ENCODE measurements around the gene NEURL2.
"Not testable (repeated sequence)": the region's sequence is repeated elsewhere in the genome, so short reads cannot be mapped to it uniquely, and the experiment has no call there.

The NEURL2 gene

DNA sequence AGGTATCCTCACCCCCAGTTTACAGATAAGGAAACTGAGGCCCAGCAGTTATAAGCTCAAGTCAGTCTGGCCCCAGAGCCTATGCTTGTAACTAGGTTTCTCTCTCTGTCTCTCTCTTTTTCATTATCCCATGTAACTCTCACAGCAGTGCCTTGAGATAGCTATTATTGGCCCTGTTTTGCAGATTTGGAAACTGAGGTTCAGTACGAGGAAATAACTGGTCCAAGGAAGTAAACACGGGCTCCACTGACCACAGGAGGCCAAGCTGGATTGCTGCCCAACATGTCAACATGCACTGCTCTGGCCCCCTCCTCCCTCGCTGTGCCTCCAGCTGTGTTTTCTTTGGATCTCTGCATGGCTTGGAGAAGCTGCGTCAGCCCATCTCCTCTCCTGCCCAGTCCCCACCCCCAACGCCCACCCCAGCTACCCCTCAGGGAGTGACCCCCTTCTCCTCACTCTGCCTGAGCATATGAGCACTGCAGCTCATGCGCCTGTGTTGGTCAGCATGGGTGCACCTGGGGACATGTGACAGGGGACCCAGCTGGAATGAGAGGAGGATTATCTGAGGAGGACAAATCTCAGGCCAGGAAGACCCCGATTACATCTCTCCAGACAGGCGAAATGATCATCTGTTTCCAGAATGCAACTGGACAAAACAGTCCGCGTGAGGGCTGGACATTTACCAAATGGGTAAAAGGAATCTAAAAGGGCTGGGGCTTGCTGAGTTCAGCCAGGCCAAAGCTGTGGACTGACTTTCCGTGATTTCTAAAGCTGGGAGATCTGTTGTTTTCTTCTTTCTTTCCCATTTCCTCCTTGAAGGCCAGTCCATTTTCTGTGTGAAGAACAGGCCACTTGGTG lies 28.8 kb upstream of the NEURL2 start:
- no peak for DNase-seq

DNA sequence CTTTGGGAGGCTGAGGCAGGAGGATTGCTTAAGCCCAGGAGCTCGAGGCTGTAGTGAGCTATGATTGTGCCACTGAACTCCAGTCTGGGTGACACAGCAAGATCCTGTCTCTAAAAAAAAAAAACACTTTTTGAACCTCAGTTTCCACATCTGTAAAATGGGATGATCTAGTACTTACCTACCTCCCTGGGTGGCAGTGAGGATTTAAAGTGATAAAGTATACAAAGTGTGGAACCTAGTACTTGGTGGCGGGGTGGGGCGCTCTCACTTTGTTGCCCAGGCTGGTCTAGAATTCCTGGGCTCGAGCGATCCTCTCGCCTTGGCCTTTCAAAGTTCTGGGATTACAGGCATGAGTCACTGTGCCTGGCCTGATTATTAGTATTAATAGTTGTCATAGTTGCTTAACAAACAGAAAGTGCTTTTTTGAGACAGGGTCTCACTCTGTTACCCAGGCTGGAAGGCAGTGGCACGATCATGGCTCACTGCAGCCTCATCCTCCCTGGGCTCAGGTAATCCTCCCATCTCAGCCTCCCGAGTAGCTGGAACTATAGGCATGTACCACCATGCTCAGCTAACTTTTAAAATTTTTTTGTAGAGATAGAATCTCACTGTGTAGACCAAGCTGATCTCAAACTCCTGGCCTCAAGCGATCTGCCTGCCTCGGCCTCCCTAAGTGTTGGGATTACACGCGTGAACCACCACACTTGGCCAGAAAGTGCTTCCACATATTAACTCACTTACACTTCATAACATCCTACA lies 27.9 kb upstream of the NEURL2 start:
- no peak for DNase-seq

DNA sequence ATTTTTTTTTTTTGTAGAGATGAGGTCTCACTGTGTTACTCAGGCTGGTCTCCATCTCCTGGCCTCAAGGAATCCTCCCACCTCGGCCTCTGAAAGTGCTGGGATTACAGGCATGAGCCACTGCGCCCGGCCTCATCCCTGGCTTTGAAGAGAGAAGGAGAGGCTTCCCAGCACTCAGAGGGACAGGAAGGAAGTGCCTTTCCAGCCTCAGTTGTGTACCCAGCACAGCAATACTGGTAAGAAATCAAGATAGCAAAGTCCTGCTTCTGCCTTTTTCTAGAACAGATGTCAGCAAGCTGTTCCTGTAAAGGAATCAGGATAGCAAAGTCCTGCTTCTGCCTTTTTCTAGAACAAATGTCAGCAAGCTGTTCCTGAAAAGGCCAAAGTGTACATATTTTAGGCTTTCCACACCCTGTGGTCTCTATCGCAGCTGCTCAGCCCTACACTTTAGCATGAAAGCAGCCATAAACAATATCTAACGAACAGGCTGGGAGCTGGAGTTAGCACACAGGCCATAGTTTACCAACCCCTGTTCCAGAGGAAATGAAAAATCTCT lies 27.3 kb upstream of the NEURL2 start:
- no peak for DNase-seq

DNA sequence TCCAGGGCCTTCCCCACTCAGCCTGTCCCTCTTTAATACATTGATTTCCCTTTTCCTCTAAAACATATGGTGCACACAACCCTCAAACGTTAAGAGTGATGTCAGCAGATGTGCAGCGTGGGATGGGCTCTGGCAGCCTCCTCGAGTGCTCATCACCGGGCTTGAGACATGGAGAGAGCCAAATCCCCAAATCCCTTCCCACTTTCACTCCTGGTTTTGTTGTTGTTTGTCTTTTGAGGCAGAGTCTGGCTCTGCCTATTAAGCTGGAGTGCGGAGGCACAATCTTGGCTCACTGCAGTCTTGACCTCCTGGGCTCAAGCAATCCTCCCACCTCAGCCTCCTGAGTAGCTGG lies 26.8 kb upstream of the NEURL2 start:
- no peak for DNase-seq

DNA sequence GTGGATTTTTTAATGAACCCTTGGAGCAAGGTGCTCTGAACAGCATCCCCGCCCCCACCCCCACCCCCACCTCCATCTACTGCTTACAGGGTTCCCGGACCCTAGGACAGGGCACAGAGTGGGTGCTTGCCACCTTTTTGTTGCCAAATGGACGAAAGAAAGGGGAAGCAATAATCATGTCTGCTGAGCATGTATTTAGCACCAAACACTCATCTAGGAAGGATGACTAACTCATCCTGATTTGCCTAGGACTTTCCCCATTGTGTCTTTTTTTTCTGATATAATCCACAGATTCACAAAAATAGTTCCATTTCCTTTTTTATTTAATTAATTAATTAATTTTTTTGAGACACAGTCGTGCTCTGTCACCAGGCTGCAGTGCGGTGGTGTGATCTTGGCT lies 22.1 kb upstream of the NEURL2 start:
- no peak for DNase-seq

DNA sequence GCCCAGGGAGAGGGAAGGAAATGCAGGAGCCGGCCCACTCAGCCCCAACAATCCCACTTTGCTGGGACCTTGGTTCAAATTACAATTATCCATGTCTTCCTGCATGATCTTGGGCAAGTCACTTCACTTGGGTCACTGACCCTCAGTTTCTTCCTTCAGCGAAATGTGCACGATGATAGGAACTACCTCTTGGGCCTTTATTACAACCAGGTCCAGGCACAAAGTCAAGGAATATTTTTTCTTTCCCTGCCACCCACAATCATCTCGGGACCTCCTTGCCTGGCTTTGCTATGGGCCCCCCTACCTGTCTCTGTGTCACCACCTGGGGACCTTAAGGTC lies 21.3 kb upstream of the NEURL2 start:
- DNase-seq = no peak

DNA sequence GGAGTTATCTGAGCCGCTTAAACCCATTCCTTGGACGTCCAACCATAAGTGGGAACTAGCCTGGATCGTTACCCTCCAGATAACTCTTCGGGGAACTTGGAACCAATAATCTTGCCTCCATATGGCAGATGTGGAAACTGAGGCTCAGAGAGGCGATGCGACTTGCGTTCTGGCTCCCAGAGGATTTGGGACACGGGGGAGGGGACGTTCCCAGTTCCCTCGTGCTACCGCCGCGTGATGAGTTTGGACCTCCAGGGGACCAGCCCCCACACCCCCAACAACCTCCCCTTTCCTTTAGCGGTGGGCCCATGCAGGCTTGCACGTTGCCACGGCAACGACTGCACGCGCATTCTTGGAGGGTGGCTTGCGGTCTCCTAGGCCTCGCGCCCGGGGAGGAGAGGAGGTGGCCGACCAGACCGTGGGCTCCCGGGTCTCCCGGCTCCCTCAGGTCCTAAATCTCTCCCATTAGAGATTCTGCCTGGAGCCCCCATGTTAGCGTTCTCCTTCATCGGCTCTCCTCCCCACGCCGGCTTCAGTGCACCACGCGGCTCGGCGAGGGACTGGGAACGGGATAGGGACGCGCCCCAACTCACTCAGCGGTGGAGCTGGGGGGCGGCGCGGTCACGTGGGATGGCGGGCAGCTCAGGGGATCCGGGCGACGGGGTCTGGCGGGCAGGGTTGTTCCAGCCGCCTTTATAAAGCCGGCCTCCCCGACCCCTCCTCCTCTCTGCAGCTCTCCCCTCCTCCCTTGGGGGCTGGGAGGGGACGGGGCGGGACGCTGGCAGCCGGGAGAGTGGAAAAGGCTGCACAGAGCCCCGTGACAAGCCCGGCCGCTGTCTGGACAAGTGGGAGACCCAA lies 20.7 kb upstream of the NEURL2 start, which contains the start of gene PLTP:
PLTP (minus strand) TSS at position 670 of the 858 bp plus-strand sequence. CDS start 703 bp downstream, outside the sequence.
- DNase-seq = peak; percentile 21

DNA sequence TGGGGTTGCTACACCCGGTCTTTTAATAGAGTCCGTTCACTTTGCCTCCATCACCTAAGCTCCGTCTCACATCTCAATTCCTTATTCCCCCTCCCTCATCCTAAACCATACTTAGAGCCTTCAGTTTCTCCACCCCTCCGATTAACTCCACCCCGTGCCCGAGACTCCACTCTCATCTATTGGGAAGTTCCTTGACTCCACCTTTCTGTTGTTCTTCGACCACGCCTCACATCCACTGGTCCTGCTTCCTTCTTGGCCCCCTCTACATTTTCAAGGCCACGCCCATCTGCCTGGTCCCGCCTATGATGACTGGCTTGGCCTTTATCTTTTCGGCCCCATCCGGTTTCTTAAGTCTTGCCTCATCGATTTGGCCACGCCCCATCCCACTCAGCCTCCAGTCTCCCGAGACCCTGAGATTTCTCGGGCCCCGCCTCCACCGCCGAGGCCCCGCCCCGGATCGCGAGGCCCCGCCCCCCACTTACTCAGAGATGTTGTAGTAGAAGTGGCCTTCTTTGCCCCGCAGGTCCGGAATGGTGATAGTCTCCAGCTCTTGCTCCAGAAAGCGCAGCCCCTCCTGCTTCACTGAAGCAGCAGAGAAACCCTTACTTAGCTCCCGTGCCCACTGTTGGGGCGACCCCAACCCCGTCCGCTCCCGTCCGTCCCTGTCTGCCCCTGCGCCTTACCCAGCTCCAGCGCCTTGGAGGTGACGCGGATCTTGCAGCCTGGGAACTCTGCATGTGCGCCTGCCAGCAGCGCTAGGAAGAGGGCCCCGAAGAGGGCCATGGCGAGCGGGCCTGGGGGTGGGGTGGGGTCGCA lies 19.9 kb upstream of the NEURL2 start:
- peak; percentile 73 for DNase-seq

DNA sequence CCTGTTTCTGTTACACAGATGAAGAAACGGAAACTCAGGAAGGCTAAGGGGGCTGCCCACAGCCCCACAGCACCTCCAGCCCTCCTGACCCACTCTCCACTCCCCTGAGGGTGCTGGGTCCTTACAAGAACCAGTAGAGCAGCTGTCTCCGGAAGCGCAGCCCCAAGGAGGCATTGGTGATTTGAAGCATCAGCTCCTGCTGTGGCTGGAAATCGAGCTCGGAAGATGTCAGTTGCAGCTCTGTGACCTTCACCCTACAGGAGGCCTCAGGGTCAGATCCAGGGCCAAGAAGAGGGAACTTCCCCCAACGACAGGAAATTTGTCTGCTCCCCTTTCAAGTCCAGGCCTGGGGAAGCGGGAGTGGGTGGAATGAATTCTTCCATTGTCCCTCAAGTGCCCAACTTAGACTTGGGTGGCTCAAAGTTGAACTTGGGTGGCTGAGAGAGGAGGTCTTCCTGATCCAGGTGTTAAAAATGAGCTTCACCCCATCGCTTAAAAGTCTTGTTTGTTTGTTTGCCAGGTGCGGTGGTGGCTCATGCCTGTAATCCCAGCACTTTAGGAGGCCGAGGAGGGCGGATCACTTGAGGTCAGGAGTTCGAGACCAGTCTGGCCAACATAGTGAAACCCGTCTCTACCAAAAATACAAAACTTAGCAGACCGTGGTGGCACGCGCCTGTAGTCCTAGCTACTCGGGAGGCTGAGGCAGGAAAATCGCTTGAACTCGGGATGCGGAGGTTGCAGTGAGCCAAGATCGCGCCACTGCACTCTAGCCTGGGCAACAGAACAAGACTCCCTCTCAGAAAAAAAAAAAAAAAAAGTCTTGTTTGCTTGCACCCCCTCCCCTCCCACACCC lies 19.0 kb upstream of the NEURL2 start:
- DNase-seq = no peak

DNA sequence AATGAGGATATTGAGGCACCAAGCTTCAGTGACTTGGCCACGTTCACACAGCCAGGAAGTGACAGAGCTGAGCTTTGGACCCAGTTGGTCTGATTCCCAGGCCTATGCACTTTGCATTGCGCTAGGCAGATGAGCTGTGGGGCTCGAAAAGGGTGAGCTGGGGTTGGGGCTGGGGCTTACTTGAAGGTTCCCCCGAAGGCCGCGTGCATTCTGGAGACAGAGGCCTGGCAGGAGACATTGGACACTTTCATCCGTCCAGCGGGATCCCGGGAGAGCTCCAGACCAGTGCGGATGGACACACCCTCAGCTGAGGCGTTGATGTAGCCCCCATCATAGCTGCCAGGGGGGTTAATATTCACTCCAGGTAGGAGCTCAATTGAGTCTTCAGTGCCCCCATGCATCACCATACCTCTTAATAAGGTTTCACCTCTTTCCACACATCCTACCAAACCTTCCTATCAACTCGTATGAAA lies 18.4 kb upstream of the NEURL2 start:
- DNase-seq = no peak

DNA sequence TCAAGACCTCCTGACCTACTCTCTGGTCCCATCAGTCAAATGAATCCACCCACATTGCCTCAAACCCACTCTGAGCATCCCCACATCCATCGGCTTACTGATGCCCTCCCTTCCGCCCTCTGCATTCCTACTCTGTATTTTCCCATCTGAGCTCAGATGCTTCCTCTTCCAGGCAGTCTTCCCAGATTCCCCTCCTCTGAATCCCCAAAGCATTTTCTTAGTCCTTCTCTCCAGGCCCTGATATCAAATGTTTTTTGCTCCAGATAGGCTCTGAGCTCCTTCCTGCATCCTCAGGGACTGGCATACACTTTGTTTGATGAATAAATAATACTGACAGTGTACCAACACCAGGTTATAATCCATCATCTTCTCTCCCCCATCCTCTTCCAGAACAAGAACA lies 17.1 kb upstream of the NEURL2 start:
- DNase-seq = no peak

DNA sequence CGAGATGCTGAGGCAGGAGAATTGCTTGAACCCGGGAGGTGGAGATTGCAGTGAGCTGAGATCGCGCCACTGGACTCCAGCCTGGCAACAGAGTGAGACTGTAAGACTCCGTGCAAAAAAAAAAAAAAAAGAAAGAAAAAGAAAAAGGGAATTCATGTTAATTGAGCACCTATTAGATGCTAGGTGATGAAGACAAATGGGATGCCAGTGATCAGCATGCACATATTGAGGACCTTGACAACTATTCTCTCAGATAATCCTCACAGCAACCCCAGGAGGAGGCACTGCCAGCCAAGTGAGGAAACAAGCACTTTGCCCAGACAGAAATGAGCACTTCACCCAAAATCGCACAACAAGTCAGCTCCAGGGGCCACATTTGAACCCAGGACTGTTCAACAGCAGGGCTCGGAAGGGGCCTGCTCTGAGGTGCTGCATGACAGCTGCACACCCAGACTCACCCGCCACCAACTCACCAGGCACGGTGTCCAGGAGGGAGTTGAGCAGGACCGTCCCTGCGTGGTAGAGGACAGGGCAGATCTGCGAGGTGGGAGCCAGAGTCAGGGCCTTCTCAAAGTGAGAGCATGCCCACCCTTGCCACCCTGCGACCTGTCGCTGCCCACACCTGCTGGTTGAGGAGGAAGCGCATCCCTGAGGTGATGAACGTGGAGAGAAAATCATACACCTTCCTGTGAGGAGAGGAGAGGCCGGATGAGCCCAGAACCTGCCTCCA lies 16.4 kb upstream of the NEURL2 start:
- DNase-seq = no peak

DNA sequence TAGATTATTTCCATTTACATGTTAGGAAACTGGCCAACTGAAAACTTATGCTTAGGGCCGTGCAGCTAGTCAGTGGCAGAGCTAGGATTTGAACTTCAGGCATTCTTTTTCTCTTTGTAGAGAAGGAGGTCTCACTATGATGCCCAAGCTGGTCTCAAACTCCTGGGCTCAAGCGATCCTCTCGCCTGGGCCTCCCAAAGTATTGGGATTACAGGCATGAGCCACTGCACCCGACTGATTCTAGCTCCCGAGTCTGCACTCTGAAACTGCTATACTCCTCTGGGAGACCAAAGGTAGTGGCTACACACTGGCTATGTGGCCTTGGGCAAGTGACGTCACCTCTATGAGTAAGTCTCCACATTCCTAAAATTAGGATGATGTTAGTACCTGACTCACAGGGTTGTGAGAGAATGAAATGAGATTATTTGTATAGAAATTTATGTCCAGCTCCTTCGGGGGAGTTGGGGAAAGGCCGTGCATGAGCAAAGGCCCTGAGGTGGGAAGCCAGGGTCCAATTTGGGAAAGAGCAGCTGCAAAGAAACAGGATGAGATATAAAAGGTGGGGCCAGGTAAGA lies 14.6 kb upstream of the NEURL2 start:
- DNase-seq = no peak

DNA sequence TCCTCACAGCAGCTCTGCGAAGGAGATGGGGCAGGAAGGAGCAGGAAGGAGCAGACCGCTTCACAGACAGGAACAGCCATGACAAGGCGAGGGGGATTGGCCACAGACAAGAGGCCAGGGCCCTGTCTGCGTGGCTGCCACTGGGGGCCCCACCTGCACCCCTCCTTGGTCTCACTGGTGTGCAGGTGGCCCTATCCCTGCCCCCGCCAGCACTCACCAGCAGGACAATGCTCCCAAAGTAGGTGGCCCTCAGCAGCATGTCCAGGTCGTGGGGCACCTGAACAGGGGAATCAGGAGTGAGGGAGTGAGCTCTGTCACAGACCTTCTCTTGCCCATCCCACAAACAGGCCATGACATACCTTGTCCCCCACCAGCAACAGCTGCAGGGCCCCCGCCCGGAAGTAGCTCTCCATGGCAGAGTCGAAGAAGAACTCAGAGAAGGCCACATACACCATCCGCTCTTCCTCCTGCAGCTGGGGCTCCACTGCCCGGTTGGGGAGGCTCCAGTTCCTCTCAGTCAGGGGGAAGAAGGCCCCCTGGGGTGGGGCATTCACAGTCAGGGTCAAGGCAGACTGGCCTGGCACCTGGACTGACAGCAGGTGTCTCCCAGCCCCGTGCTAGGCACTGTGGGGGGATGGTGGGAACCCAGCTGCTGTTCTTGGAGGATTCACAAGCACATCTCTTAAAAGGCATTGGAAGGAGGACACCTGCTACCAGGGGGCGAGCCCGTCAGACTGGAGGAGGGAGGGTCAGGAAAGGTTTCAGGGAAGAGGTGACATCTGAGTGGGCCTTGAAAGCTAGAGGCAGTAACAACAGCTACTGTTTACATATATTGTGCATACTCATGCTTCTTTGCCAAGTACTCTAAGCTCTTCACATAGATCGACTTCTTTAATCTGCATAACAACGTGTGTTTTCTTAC lies 13.8 kb upstream of the NEURL2 start:
- DNase-seq = no peak

DNA sequence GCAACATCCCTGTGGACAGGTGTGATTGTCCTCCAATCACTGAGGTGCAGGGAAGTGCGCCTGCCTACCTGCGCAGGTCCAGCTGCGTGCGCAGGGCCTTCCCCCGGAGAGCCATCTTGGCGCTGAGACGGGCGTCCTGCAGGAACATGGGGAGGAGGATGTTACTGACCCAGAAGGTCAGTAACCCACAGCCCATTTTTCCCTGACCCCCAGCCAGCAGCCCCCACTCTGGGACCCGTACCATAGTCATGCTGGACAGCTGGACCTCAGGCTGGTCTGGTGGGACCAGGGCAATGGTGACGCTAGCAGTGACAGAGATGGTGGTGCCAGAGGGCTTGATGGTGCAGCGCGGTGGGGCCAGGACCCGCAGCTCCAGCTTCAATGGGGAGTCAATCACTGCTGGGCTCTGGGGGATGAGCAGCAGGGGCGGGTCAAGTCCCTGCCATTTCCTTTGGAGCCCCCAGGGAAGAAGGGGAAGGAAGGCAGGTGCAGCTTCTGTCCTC lies 11.2 kb upstream of the NEURL2 start:
- DNase-seq = no peak

DNA sequence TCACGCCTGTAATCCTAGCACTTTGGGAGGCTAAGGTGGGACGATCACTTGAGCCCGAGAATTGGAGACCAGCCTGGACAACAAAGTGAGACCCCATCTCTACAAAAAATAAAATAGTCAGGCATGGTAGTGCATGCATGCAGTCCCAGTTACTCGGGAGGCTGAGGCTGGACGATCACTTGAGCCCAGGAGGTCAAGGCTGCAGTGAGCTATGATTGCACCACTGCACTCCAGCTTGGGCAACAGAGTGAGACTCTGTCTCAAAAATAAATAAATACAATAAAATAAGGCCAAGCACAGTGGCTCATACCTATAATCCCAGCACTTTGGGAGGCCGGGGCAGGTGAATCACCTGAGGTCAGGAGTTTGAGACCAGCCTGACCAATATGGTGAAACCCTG lies 10.3 kb upstream of the NEURL2 start:
- DNase-seq = not testable (repeated sequence)

DNA sequence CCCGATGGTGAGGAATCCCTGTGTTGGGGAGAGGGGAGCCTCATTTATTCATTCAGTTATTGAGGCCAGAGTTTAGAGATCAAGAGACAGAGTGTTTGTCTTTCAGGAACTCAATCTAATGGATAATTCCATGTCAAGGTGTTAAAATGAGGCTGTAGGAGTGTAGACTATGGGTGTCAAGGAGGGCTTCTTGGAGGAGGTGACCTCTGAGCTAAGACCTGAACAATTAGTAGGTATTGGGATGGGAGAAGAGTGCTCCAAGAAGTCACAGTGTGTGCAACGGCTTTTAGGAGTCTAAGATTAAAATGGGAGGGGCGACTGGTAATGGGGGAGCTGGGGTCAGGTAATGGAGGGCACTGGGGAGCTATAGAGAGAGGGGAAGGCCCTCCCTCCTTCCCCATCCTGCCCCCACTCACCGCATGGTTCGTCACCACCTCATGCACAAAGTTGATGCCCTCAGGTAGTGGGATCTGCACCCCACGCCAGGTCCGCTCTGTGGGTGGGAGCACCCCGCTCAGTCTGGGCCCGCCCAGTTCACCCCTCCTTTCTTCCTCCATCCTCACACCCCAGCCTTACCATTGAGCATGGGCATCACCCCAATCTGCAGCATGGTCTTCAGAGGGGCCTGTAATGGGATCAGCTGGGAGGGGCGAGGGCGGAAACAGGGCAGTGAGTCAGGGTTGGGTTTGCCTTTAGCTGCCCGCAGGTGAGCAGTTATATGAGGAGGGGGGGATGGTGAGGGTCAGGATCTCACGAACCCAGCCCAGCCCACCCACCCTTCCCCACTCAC lies 8.2 kb upstream of the NEURL2 start:
- no peak for DNase-seq

DNA sequence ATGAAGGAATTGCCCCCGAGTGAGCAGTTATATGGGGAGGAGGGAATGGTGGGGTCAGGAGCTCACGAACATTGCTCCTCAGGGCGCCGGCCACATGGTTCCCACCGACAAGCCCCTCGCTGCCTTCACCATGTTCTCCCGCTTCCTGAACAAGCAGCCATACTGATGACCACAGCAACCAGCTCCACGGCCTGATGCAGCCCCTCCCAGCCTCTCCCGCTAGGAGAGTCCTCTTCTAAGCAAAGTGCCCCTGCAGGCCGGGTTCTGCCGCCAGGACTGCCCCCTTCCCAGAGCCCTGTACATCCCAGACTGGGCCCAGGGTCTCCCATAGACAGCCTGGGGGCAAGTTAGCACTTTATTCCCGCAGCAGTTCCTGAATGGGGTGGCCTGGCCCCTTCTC lies 7.3 kb upstream of the NEURL2 start:
- DNase-seq = no peak

All from effector CD4-positive, alpha-beta T cell (primary cell).